Activated T-cell treated with anti-CD3 and anti-CD28 coated beads for 24 hours (primary cell): ENCODE measurements around the gene TIMM44.
A peak's percentile ranks its signal among the peaks of the same experiment; 100 is the strongest.

Experiments used
- DNase-seq: peaks from one replicate; pipeline ENCODE4 v3.0.0-alpha.2; 2020; ENCODE audit warnings: low read depth

TIMM44 gene, protein sequence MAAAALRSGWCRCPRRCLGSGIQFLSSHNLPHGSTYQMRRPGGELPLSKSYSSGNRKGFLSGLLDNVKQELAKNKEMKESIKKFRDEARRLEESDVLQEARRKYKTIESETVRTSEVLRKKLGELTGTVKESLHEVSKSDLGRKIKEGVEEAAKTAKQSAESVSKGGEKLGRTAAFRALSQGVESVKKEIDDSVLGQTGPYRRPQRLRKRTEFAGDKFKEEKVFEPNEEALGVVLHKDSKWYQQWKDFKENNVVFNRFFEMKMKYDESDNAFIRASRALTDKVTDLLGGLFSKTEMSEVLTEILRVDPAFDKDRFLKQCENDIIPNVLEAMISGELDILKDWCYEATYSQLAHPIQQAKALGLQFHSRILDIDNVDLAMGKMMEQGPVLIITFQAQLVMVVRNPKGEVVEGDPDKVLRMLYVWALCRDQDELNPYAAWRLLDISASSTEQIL

DNA sequence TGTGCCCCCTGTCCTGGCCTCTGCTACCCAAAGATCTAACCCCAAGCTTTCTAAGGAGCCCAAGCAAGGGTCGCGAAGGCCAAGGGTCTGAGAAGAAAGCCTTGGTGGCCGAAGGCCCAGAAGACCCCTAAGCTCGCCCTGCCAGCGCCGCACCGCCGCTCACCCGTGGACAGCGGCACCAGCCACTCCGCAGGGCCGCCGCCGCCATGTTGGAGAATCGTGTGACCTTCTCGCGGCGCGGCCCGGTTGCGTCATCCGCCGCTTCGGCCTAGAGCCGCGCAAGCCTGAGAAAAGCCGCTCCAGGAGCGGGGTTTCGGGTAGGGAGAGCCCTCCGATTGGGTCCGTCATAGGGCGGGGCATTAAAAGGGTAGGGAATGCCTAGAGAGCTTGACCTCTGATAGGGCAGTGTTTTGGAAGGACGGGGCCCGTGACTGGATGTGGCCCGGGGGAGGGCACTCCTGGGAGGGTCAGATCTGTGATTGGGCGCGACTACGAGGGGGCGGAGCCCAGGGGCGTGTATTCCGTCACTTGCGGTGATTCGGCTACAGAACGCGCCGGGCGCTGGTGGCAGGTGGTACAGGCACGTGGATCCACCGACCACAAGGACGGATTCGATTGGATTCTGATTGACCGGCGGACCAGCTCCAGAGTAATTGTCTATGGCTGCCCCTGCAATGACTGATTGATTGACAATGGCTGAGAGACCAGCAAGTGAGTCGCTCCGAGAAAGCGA, at the start of gene TIMM44:
TSS of gene TIMM44 (minus strand) at position 223 of the 733 bp plus-strand sequence. CDS start at position 208, 15 bp downstream.
- peak; percentile 98 for DNase-seq

DNA sequence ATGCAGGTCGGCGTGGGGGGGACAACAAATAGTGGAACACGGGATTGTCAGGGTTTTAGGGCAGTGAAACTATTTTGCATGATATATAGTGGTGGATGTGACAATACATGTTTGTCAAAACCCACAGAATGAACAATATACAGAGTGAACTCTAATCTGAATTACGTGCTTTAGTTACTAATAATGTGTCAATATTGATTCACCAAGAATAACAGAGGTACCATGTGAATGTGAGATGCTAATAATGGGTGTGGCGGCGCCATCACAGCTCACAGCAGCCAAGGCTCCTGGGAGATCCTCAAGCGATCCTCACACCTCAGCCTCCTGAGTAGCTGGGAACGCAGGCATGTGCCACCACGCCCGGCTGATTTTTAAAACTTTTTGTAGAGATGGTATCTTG, 49.1 kb upstream of the TIMM44 start:
- DNase-seq = no peak

DNA sequence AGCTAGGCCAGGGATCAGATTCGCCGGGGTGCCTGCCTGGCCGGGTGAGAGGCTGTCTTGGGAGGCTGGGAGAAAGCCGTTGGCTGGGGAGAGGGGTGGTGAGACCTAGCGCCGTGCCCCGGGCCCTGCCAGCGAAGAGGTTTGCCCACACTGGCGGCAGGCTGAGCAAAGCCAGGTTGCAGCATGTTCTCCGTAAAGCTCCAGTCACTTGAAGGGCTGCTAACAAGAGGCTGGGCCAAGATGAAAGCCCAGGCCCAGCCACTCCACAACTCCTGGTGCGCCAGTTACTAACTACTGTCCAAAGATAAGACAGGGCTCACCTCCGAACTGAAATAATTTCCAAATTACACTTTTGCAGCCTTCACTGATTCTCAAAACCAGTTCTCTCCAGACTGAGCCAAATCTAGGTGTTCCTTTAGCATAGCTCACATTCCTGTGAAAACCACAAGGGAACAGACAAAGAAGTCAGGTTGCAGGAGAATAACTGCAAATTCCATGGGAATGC, 45.7 kb upstream of the TIMM44 start:
- DNase-seq = no peak

DNA sequence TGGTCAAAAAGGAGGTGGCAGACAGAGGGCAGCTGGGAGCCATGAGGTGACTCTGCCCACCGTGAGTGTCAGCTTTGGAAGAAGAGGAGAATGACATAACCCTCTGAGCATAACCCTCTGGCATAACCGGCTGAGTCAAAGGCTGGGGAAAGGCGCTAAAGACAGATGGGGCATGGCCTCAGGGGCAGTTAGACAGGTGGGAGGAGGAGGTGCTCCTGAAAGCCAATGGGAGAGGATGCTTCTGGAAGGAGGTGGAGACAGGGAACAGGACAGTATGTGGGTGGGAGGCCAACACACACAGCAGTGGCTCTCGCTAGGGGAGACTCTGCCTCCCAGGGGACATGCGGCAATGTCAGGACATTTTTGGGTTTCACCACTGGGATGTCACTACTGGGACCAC, 44.8 kb upstream of the TIMM44 start:
- DNase-seq = no peak

DNA sequence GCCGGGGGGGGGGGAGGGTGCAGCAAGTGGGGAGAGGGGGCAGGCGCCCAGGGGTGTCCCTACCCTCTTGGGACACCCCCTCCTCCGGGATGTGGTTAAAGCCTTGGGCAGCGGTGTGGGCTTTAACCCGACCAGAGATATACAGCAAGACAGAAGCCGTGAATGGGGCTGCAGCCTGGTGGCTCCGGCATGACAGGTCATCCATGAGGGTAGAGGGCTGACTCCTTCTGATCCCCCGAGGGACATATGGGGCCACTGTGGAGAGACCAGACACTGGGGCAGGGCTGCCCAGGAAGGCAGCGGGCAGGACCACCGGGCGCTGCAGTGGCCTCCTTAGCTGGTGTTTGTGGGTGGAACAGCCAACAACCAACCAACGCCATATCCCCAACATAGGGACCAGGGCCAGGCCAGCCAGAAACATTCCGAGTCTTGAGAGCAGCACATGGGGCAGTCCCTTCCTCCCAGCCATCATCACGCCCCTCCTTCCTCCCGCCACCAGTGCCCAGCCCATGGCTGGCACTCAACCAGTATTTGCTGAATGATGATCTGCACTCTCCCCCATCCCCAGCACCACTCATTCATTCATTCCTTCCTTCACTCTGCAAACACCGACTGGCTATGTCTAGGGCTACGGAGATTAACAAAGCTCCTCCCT, 43.8 kb upstream of the TIMM44 start:
- DNase-seq = no peak

DNA sequence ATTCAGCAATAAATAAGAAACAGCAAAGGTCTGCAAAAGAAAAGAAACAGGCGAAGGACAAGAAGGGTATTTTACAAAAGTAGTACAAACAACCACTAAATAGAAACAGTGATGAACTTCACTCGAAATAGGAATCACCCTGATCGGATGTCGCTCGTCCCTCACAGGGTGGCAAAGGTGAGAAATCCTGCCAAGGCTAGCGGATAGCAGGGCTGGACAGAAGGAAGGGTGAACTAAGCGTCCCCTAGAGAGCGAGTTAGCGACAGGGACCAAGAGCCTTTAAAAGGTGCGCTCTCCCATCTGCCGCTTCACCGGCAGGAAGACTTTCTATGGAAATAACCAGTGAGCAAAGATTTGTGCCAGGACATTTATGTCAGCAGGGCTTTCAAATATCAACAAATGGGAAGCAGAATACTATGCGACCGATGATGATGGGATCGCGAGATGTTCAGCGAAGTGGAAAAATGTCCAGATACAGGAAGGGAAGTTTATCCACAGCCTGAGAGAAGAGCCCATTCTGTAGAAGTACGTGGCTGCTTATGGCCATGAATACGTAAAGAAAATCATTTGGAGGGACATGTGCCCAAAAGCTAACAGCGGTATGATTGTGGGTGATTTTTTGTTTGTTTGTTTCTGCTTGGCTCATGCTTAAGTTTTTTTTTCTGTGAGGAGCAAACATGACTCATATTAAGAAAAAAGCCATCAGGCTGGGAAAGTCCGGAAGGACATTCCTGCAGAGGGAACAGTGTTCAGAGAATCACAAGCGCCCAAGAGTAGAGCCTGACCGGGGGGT, 43.1 kb upstream of the TIMM44 start:
- DNase-seq = no peak

DNA sequence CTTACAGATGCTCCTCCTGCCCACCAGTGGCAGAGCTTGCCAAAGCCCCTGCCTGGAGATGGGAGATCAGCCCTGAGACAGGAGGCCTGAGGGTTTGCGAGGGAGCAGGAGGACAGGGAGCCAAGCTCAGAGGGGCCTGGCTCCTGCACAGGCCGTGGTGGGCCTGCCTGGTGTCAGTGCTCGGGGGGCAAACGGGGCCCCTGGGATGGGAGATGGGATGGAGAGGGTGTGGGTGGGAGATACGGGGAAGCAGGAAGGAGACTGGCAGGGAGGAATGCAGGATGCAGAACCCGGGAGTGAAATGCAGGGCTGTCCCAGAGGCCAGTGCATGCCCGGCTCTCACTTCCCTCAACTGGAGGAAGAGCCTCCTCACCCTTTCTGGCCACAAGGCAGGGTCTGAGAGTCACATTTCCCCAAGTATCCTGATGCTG, 42.0 kb upstream of the TIMM44 start:
- no peak for DNase-seq

DNA sequence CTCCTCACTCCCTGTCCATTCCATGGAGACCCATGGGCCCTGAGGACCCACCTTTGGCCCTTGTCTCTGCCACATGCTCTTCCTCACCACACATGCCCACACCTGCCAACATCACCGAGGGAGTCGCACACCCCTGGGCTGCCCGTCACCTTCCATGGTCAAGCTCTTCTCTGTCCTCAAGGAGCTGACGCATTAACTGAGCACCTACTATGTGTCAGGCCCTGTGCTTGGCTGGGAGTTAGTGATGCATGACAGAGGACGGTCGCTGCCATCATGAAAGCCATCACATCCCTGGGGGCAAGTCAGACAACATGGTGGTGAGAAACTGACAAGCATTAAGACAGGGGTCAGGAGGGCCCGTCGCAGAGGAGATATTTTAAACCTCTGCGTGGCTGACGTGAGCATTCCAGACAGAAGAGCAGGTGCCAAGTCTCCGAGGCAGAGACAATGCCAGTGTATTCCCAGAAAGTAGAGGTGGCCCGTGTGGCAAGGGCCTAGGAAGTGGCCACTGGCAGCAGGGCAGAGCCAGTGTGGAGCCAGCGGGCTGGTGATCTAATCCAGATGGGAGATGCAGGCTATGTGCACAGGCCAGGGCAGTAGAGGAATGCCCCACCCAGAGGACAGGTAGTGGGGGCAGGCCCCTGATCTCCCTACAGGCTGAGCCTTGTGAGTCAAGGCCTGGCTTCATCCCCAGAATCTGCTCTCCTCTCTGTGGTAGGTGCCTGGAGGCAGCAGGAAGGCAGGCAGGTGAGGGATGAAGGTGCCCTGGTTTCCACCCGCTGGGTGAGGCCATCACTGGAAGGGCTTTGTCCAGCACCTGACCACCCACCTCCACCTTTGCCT, 40.8 kb upstream of the TIMM44 start:
- no peak for DNase-seq

DNA sequence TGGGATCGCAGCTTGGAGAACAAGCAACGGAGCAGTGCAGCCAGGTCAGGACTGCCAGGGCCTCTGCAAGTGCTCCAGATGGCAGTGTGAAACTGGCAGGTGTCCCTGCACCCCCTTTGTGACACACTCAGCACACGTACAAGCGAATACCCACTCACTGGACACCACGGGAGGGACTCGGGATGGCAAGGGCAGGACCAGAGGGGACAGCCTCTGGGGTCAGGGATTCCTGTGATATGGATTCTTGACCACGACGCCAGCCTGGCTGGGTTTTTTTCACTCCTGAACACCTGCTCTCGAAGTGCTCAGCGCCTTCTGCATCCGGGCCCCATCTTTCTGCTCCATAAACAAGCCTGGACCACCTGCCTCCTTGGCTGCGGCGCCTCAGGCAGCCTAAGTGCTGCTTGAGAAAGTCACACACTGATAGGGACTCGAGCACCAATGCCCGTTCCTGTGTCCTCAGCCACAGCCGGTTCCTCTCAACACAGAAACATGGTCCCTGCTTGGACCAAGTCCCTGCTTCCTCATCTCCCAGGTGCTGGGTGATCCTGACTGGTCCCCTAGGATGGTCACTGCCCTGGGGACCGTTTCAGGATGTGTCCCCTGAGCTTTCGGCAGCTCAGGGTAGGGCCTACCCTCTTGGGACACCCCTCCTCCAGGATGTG, 40.0 kb upstream of the TIMM44 start:
- no peak for DNase-seq

DNA sequence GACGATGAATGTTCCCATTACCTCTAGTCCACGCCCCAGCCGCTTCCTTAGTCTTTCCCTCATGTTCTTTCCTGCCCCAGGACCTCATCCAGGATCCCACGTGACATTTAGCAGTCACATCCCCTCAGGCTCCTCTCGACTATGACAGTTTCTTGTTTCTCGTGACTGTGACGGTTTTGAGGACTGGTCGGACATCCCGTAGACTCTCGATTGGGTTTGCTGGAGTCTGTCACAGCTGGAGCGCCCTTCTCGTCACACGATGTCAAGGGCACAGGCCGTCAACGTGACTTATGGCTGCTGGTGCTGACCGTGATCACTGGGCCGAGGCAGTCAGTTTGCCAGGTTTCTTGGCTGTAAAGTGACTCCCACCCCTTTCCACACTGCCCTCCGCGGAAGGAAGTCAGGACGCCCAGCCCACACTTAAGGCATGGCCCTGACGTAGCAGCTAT, 39.2 kb upstream of the TIMM44 start:
- no peak for DNase-seq

DNA sequence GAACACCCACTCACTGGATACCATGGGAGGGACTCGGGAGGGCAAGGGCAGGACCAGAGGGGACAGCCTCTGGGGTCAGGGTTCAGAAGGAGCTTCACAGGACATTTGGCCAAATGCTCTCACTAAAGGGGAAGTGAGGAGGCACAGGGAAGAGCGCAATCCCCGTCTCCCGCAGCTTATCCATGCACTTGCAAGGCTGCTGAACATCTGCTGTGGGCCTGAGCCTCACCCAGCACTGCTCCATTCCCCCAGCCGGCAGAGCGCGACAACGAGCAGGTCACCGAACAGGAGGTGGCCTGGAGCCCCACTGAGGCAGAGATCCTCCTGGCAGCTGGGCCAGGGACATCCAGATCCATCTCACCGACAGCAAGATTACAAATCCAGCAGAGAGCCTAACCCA, 38.6 kb upstream of the TIMM44 start:
- DNase-seq = no peak

DNA sequence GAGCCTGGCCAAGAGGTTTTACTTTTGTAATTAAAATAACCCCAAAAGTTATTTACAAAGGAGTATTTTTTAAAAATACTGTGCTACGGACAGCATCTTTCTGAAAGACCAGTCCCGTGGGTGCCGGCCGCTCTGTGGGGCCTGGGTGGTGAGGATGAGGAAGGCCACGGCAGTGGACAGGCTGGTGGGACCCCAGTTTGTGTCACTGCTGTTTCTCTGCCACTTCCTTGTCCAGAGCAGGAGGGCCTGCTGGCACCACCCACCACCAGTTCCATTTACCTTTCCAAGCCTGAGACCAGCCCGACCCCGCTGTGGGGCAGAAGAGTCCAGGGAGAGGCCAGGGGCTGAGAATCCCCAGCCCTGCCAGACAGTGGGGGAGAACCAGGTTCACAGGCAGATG, 38.2 kb upstream of the TIMM44 start:
- no peak for DNase-seq

DNA sequence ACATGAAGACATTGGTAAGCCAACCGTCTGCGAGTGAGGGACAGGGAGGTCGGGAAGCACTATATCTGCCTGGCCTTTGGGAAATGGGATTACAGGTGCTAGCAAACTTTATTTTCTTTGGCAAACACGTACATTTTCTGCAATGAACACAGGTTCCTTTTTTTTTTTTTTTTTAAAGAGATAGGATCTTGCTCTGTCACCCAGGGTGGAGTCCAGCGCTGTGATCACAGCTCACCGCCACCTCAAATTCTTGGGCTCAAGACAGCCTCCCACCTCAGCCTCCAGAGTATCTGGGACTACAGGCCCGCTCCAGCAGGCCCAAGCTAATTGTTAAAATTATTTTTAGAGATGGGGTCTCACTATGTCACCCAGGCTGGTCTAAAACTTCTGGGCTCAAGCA, 37.7 kb upstream of the TIMM44 start:
- DNase-seq = no peak

DNA sequence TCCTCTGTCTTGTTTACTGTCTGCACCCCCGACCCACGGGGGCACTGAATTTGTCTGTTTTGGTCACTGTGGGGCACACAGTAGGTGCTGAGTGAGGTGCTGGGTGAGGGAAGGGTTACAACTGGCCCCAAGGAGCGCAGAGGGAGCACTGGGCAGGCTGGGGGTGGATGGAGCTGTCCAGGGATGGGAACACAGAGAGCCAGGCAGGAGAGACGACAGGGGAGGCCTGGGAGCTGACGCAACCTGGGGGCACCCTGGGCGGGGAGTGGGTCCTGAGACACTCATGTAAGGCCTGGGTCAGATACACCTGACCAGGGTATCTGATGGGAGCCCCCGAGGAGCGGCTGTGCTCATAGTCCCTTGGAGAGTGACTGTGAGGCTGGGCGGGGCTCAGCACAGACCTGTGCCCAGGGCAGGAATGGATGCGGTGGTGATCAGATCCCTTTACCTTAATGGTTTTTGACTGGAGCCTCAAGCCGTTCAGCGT, 37.2 kb upstream of the TIMM44 start:
- no peak for DNase-seq

DNA sequence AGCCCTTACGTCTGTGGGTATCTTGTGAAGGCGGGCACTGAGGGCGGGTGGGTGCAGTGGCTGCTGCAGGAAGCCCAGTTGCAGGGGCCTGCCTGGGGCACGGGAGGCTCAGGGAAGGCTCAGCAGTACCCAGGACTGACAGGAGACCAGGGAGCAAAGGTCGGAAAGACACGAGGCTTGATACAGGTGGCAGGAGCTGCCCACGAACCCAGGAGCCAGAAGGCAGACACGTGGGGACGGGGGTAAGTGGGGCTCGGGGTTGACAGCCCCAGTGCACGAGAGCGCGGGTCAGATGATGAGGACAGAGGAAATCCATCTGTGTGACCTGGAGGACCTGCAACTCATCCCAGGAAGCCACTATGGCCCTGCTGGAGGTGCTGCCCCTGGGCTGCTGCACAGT, 36.7 kb upstream of the TIMM44 start:
- DNase-seq = no peak

DNA sequence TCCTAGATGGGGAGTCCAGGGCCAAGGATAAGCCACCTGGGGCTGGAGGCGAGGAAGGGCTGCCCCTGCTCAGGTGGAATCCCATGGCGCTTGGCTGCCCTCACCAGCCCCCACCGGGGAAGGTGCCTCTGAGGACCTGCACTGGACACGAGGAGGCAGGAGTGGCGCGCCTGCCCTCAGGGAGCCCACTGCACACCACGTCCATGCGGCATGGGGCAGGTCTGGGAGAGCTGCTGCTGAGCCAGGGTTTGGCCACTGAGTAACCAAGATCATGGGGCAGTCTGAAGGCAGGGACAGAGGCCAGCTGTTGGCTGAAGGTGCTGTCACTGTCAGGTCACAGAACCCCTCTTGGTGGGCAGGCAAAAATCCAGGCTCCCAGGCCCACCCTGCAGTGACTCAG, 36.1 kb upstream of the TIMM44 start:
- no peak for DNase-seq

DNA sequence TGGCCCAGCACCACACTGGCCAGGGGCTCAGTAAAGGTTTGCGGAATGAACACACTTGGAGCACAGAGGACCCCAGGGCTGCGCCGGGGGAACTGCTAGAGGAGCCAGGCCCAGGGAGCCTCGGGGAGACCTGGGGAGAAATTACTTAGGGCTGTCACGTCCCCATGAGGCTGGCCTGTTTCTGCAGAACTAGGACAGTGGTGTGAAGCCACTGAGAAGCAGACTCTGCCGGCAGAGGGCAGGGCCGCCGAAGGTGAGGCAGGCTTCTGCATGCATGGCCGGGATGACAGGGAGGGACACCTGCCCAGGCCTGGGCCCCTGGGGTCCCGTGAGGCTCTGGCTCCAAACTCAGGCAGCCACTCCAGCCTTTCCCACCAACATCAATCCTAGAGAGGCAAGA, 35.5 kb upstream of the TIMM44 start:
- DNase-seq = no peak

DNA sequence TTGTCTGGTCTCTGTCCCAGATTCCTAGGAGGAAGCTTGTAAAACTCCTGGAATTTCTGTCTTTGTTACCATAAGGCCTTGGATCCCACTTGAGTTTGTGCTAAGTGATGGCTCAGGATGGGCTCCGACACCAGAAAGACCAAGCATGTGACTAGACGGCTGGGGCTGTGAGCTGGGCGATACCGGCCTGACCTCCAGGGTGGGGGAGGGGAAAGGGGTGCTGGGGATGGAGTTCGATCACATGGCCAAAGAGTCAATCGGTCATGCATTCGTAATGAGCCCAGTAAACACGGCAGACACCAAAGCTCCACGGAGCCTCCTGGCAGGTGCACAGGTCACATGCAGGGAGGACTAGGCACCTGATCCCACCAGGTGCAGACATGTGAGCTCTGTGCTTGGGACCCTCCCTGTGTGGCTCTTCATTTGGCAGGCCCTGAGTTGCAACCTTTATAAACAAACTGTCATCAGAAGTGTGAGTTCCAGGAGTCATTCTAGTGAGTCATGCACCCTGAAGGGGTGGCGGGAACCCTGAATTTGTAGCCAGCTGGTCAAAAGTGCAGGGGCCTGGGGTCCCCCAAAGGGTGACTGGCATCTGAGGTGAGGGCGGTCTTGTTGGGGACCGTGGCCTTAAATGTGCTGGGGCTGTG, 34.8 kb upstream of the TIMM44 start:
- DNase-seq = no peak

DNA sequence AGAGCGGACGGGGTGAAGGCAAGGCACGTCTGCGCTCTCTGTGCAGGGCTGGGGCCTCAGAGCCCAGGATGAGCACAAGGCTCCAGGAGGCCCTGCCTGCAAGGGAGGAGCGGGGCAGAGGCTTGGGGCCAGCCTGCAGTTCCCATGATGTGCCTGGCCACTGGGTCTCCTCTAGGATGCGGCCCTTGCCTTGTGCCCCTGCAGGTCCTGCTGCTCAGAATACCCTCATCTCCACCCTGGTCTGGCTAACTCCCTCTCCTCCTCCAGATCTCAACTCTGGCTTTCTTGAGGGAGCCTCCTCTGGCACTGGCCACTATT, 34.2 kb upstream of the TIMM44 start:
- DNase-seq = no peak
